ENCODE data around the gene PCDH8. TPM values are rescaled to one million over a fixed set of nuclear protein-coding genes. Genes with fewer than 3 reads are reported as not detected.

Gene PCDH8
- total RNA-seq, 1 experiment from 2014 or later = not detected

- TF ChIP-seq REST (IDR thresholded peaks at IDR 0.05; ENCODE audit: low read depth) (no peak), ZBTB33 (IDR thresholded peaks at IDR 0.05; ENCODE audit: extremely low read depth, insufficient replicate concordance, low read length) (no peak), ELF1 (IDR thresholded peaks at IDR 0.05; ENCODE audit: borderline replicate concordance, low read depth) (no peak), CTCF (IDR thresholded peaks at IDR 0.05 in 2 of 3, conservative IDR thresholded peaks at IDR 0.05 in 1 of 3; ENCODE audit: borderline replicate concordance in 1 of 3, insufficient read depth in 1 of 3, low read depth in 2 of 3, low read length in 2 of 3) (no peak), ATF3 (IDR thresholded peaks at IDR 0.05) (no peak), FOSL1 (IDR thresholded peaks at IDR 0.05; ENCODE audit: low read depth) (no peak), SRF (IDR thresholded peaks at IDR 0.05; ENCODE audit: low read depth) (no peak), CEBPB (IDR thresholded peaks at IDR 0.05; ENCODE audit: low read depth) (no peak), EGR1 (IDR thresholded peaks at IDR 0.05; ENCODE audit: low read depth) (no peak), RAD21 (IDR thresholded peaks at IDR 0.05; ENCODE audit: low read depth) (no peak), JUND (IDR thresholded peaks at IDR 0.05) (no peak), YY1 (IDR thresholded peaks at IDR 0.05; ENCODE audit: extremely low read depth, insufficient replicate concordance, low read depth, low read length) (no peak), EZH2phosphoT487 (IDR thresholded peaks at IDR 0.05; ENCODE audit: borderline replicate concordance) (no peak), SP1 (IDR thresholded peaks at IDR 0.05; ENCODE audit: low read depth) (no peak), POLR2A (IDR thresholded peaks at IDR 0.05; ENCODE audit: borderline replicate concordance, extremely low read depth, insufficient read depth, insufficient read length) (no peak), ZFX (IDR thresholded peaks at IDR 0.05) (no peak), MAX (IDR thresholded peaks at IDR 0.05) (no peak), TCF7L2 (IDR thresholded peaks at IDR 0.05; ENCODE audit: borderline replicate concordance, extremely low read depth, insufficient read depth, insufficient read length) (no peak)
- no peaks in the 10 kb centered on the region for H3K27me3 ChIP-seq (ENCODE audit: insufficient read depth, low read length)
- H3K79me2 ChIP-seq (ENCODE audit: insufficient read depth, low read length) = no peaks in the 10 kb centered on the region
- CTCF ChIA-PET = no interaction called here
- H3K4me1 ChIP-seq (ENCODE audit: control insufficient read depth in 1 of 2, insufficient read depth in 2 of 2, low read length in 2 of 2) = peaks cover 0 to 4% of the 10 kb centered on the region in 2 experiments; a peak in 2 of 4 replicates
- no peak overlapping the region for H3K4me3 ChIP-seq (replicated peaks in 1 of 2; ENCODE audit: low read depth in 1 of 2, low read length in 2 of 2)
- no TSS peak for BruUV-seq (replicated peaks)
- intact Hi-C loops (cut with micrococcal nuclease) = no loop called here
- POLR2A ChIA-PET = no interaction called here
- no peak for ATAC-seq
- H3K36me3 ChIP-seq (ENCODE audit: control insufficient read depth in 1 of 2, insufficient read depth in 2 of 2, low read length in 2 of 2) = no peaks in the 10 kb centered on the region
- no peak overlapping the region for H3K4me2 ChIP-seq (ENCODE audit: low read length)
- no peaks in the 10 kb centered on the region for H4K20me1 ChIP-seq (ENCODE audit: insufficient read depth)
- H3K9me2 ChIP-seq (ENCODE audit: insufficient read depth) = no peaks in the 10 kb centered on the region
- DNase-seq (ENCODE audit: low read depth, low spot score) = no peak
- no peak overlapping the region for H3K9ac ChIP-seq (ENCODE audit: low read length)
- no peak overlapping the region for H3K27ac ChIP-seq (ENCODE audit: low read depth, low read length)
- no peaks in the 10 kb centered on the region for H3K9me3 ChIP-seq (ENCODE audit: control insufficient read depth in 1 of 2, insufficient read depth in 1 of 2, low read depth in 1 of 2, low read length in 2 of 2)
- no peak overlapping the region for H2AFZ ChIP-seq (ENCODE audit: low read depth, low read length, poor library complexity, severe bottlenecking)
- RAD21 ChIA-PET (ENCODE audit: low non-redundant PET in 1 of 2, low total read pairs in 2 of 2, uncharacterized antibody in 2 of 2, unreplicated experiment in 2 of 2) = no interaction called here
Measured at GRCh38 chr13:52812941-52813340, 35.5 kb downstream of the PCDH8 start.

All from HCT116 (cell line).